ENCODE data around the gene USH2A.

GRCh38 chr1:216453777-216454176 is 30.5 kb upstream of the USH2A start:
- TF ChIP-seq TAF1 (IDR thresholded peaks at IDR 0.05; ENCODE audit: borderline replicate concordance, low read depth, low read length) (no peak), POLR2AphosphoS5 (IDR thresholded peaks at IDR 0.05; ENCODE audit: low read depth, low read length) (no peak), POLR2A (IDR thresholded peaks at IDR 0.05; ENCODE audit: low read depth, low read length) (no peak)
